GM12892 (cell line): Measurements from ENCODE around the gene KAT14.

Source experiments
- POLR2A ChIP-seq: IDR thresholded peaks from 2 replicates; pipeline ENCODE4 v1.6.1; 2011; ENCODE audit warnings: low read depth, low read length, control low read depth
- POLR2AphosphoS5 ChIP-seq: IDR thresholded peaks from 2 replicates; pipeline ENCODE4 v1.6.1; 2011; ENCODE audit warnings: low read depth, low read length, control low read depth
- TAF1 ChIP-seq: IDR thresholded peaks from 2 replicates; pipeline ENCODE4 v1.6.1; 2011; ENCODE audit warnings: low read depth, mild to moderate bottlenecking, control low read depth, low read length, borderline replicate concordance

- TF ChIP-seq POLR2A, result no peak
- no peak for TF ChIP-seq TAF1
- no peak for TF ChIP-seq POLR2AphosphoS5
Measured at GRCh38 chr20:18174906-18175683, 37.4 kb downstream of the KAT14 start.
